Gastrocnemius medialis (tissue), 4 donors: ENCODE results near the gene PRKCH. TPM values are rescaled to one million over a fixed set of nuclear protein-coding genes. Genes with fewer than 3 reads are reported as not detected.

Source experiments
- ATAC-seq, 2 donors: fragments of 150-250 bp; one replicate each; pipeline ENCODE4 v1.9.1; 2016
- DNase-seq, 2 donors: peaks; one replicate each; pipeline ENCODE4 v3.0.0-alpha.2; 2019
- H3K27ac ChIP-seq, 4 donors: fragments of 200-600 bp; sonication (generic); 1 replicate in 1 of 4; 2 replicates in 3 of 4; pipeline ENCODE4 v1.5.1; 2016 to 2018; ENCODE audit warnings: mild to moderate bottlenecking in 2 of 4, moderate library complexity in 1 of 4
- H3K27me3 ChIP-seq, 3 donors: fragments of 200-600 bp; sonication (generic) in 2 of 3; 1 replicate in 1 of 3; 2 replicates in 2 of 3; pipeline versions ENCODE4 v1.5.1 to v1.6.0; 2016 to 2019; ENCODE audit warnings: mild to moderate bottlenecking in 1 of 3, moderate library complexity in 1 of 3
- H3K36me3 ChIP-seq, 2 donors: fragments of 200-600 bp; sonication (generic) in 1 of 2; one replicate each; pipeline ENCODE4 v1.5.1; 2017 to 2018
- H3K4me1 ChIP-seq, 2 donors: fragments of 200-600 bp; sonication (generic) in 1 of 2; one replicate each; pipeline ENCODE4 v1.5.1; 2016 to 2017; ENCODE audit warnings: mild to moderate bottlenecking in 2 of 2
- H3K4me3 ChIP-seq, 4 donors: fragments of 200-600 bp; sonication (generic) in 3 of 4; 1 replicate in 1 of 4; 2 replicates in 3 of 4; pipeline ENCODE4 v1.5.1; 2016 to 2019; ENCODE audit warnings: mild to moderate bottlenecking in 2 of 4
- H3K9me3 ChIP-seq, 3 donors: fragments of 200-600 bp; sonication (generic) in 2 of 3; 1 replicate in 1 of 3; 2 replicates in 2 of 3; pipeline ENCODE4 v1.5.1; 2016 to 2019
- CTCF ChIP-seq, 5 experiments: fragments of 450-650 bp in 3 of 5; fragments of 200-600 bp in 2 of 5; sonication (generic) in 2 of 5; IDR thresholded peaks in 4 of 5; conservative IDR thresholded peaks in 1 of 5; 1 replicate in 4 of 5; 2 replicates in 1 of 5; pipeline ENCODE4 v1.5.1; 2016 to 2019; ENCODE audit warnings: antibody characterized with exemption in 5 of 5, mild to moderate bottlenecking in 3 of 5, moderate library complexity in 3 of 5
- POLR2A ChIP-seq, 2 donors: fragments of 450-650 bp; IDR thresholded peaks; one replicate each; pipeline ENCODE4 v1.6.1; 2017; ENCODE audit warnings: antibody characterized with exemption in 2 of 2, mild to moderate bottlenecking in 2 of 2, moderate library complexity in 2 of 2
- in situ Hi-C, 4 donors: fragments of 200-750 bp; cut with MboI; loops; one replicate each; pipeline versions ENCODE4 v1.15.0 to v1.8.0; 2017; ENCODE audit warnings: low sequenced_read_pairs in 4 of 4
- intact Hi-C: fragments of 100-400 bp; cut with DNase I; formaldehyde crosslinking; loops from one replicate; pipeline ENCODE4 v1.15.1; 2023; ENCODE audit warnings: low total_unique reads
- total RNA-seq, 4 donors: library from RNA; depleted of rRNA; stranded (reverse); fragments of >200 nt; gene quantifications; one replicate each; pipeline versions ENCODE4 v1.1.0 to v1.2.3, GENCODE V29; 2016

PRKCH gene
- total RNA-seq, 4 donors from 2014 or later: 11.3 to 32.4 (median 16.6) TPM

- no peak for ATAC-seq
- intact Hi-C loops: no loop called here
Measured at GRCh38 chr14:61573748-61574513, 252.6 kb downstream of the PRKCH start.

GRCh38 chr14:61574514-61574807, 253.1 kb downstream of the PRKCH start:
- H3K27ac ChIP-seq: no peak overlapping the region
- TF ChIP-seq POLR2A (IDR thresholded peaks at IDR 0.05) (no peak), CTCF (IDR thresholded peaks at IDR 0.05 in 4 of 5, conservative IDR thresholded peaks at IDR 0.05 in 1 of 5) (no peak)
- in situ Hi-C loops: no loop called here
- no peak overlapping the region for H3K4me3 ChIP-seq
- DNase-seq: no peak
- H3K27me3 ChIP-seq: no peaks in the 10 kb centered on the region
- no peaks in the 10 kb centered on the region for H3K36me3 ChIP-seq
- no peak for ATAC-seq
- intact Hi-C loops: no loop called here
- peaks cover 0 to 12% of the 10 kb centered on the region in 2 donors for H3K4me1 ChIP-seq
- H3K9me3 ChIP-seq: no peaks in the 10 kb centered on the region

More at GRCh38 chr14:61573748-61574513, 252.6 kb downstream of the PRKCH start:
- no peak for DNase-seq
- in situ Hi-C loops: no loop called here
- H3K4me3 ChIP-seq: no peak overlapping the region
- H3K4me1 ChIP-seq: peaks cover 0 to 17% of the 10 kb centered on the region in 2 donors
- TF ChIP-seq CTCF (IDR thresholded peaks at IDR 0.05 in 4 of 5, conservative IDR thresholded peaks at IDR 0.05 in 1 of 5) (no peak), POLR2A (IDR thresholded peaks at IDR 0.05) (no peak)
- H3K9me3 ChIP-seq: no peaks in the 10 kb centered on the region
- H3K27me3 ChIP-seq: no peaks in the 10 kb centered on the region
- H3K36me3 ChIP-seq: no peaks in the 10 kb centered on the region
- no peak overlapping the region for H3K27ac ChIP-seq

GRCh38 chr14:61575126-61575525, 253.7 kb downstream of the PRKCH start:
- no peak overlapping the region for H3K4me3 ChIP-seq
- TF ChIP-seq CTCF (IDR thresholded peaks at IDR 0.05 in 4 of 5, conservative IDR thresholded peaks at IDR 0.05 in 1 of 5) (no peak), POLR2A (IDR thresholded peaks at IDR 0.05) (no peak)
- DNase-seq: no peak
- no peak overlapping the region for H3K27ac ChIP-seq
- no peaks in the 10 kb centered on the region for H3K9me3 ChIP-seq
- in situ Hi-C loops: no loop called here
- intact Hi-C loops: no loop called here
- ATAC-seq: no peak
- H3K27me3 ChIP-seq: no peaks in the 10 kb centered on the region
- H3K36me3 ChIP-seq: no peaks in the 10 kb centered on the region
- peaks cover 0 to 5% of the 10 kb centered on the region in 2 donors for H3K4me1 ChIP-seq

GRCh38 chr14:61575551-61576150, 254.3 kb downstream of the PRKCH start:
- TF ChIP-seq CTCF (IDR thresholded peaks at IDR 0.05 in 4 of 5, conservative IDR thresholded peaks at IDR 0.05 in 1 of 5): no peak
- H3K9me3 ChIP-seq: no peaks in the 10 kb centered on the region
- no peaks in the 10 kb centered on the region for H3K27me3 ChIP-seq
- no peak overlapping the region for H3K4me3 ChIP-seq
- H3K27ac ChIP-seq: no peak overlapping the region
- DNase-seq: no peak
- H3K4me1 ChIP-seq: no peaks in the 10 kb centered on the region
- in situ Hi-C loops (no loop called here), intact Hi-C loops (no loop called here)
- no peak for ATAC-seq
- no peaks in the 10 kb centered on the region for H3K36me3 ChIP-seq
